ENCODE data around the gene NBEAL2.

Gene NBEAL2

GRCh38 chr3:46933261-46933660 is 46.2 kb upstream of the NBEAL2 start:
- 79% methylated on average over 6 of the region's 6 CpGs for WGBS (ENCODE audit: insufficient coverage)
- Histone ChIP-seq H3K36me3 (ENCODE audit: control insufficient read depth in 4 of 4, insufficient read depth in 4 of 4, low read length in 3 of 4) (peaks cover 7 to 56% (median 22%) of the 10 kb centered on the region in 4 experiments), H3K4me3 (ENCODE audit: control insufficient read depth in 1 of 7, extremely low read depth in 1 of 7, insufficient read depth in 4 of 7, low read depth in 2 of 7, low read length in 6 of 7) (no peak overlapping the region), H3K27me3 (replicated peaks in 2 of 5; ENCODE audit: control insufficient read depth in 4 of 5, insufficient read depth in 5 of 5, low read length in 4 of 5) (no peaks in the 10 kb centered on the region), H3K4me1 (ENCODE audit: control extremely low read depth in 1 of 4, control insufficient read depth in 4 of 4, insufficient read depth in 4 of 4, low read length in 3 of 4) (peaks cover 39 to 78% (median 62%) of the 10 kb centered on the region in 4 experiments), H3K27ac (ENCODE audit: insufficient read depth in 1 of 2, low read depth in 1 of 2, low read length in 2 of 2, poor library complexity in 1 of 2, severe bottlenecking in 2 of 2) (no peak overlapping the region), H3K9me3 (ENCODE audit: control extremely low read depth in 1 of 5, control insufficient read depth in 4 of 5, insufficient read depth in 2 of 5, low read depth in 1 of 5, low read length in 4 of 5) (peaks cover 0 to 4% (median 0%) of the 10 kb centered on the region in 5 experiments)
- no peak for DNase-seq
- POLR2A ChIA-PET: no interaction called here
- CTCF ChIA-PET: interaction anchor here (0.8 to 2.1 kb wide), 6 partner anchors 7 to 65 kb away, joined by 3 to 15 read pairs (median 4); no protein-coding TSS in a partner anchor

- POLR2A ChIA-PET: no interaction called here
- Histone ChIP-seq H3K4me1 (ENCODE audit: control extremely low read depth in 1 of 4, control insufficient read depth in 4 of 4, insufficient read depth in 4 of 4, low read length in 3 of 4) (peaks cover 36 to 78% (median 57%) of the 10 kb centered on the region in 4 experiments), H3K9me3 (ENCODE audit: control extremely low read depth in 1 of 5, control insufficient read depth in 4 of 5, insufficient read depth in 2 of 5, low read depth in 1 of 5, low read length in 4 of 5) (no peaks in the 10 kb centered on the region), H3K36me3 (ENCODE audit: control insufficient read depth in 4 of 4, insufficient read depth in 4 of 4, low read length in 3 of 4) (peaks cover 12 to 61% (median 24%) of the 10 kb centered on the region in 4 experiments), H3K27ac (ENCODE audit: insufficient read depth in 1 of 2, low read depth in 1 of 2, low read length in 2 of 2, poor library complexity in 1 of 2, severe bottlenecking in 2 of 2) (no peak overlapping the region), H3K4me3 (ENCODE audit: control insufficient read depth in 1 of 7, extremely low read depth in 1 of 7, insufficient read depth in 4 of 7, low read depth in 2 of 7, low read length in 6 of 7) (no peak overlapping the region), H3K27me3 (replicated peaks in 2 of 5; ENCODE audit: control insufficient read depth in 4 of 5, insufficient read depth in 5 of 5, low read length in 4 of 5) (no peaks in the 10 kb centered on the region)
- CTCF ChIA-PET: interaction anchor here (0.7 to 3.2 kb wide), 9 partner anchors 8 to 214 kb away, joined by 3 to 15 read pairs (median 6); no protein-coding TSS in a partner anchor
- DNase-seq: no peak
- WGBS (ENCODE audit: insufficient coverage): 80% methylated on average over 1 of the region's 2 CpGs
Measured at GRCh38 chr3:46934072-46934471, 45.4 kb upstream of the NBEAL2 start.

GRCh38 chr3:46934498-46935167 is 44.8 kb upstream of the NBEAL2 start:
- peaks cover 12 to 62% (median 26%) of the 10 kb centered on the region in 4 experiments for H3K36me3 ChIP-seq (ENCODE audit: control insufficient read depth in 4 of 4, insufficient read depth in 4 of 4, low read length in 3 of 4)
- no peak overlapping the region for H3K27ac ChIP-seq (ENCODE audit: insufficient read depth in 1 of 2, low read depth in 1 of 2, low read length in 2 of 2, poor library complexity in 1 of 2, severe bottlenecking in 2 of 2)
- no peak for DNase-seq
- peaks cover 32 to 79% (median 54%) of the 10 kb centered on the region in 4 experiments for H3K4me1 ChIP-seq (ENCODE audit: control extremely low read depth in 1 of 4, control insufficient read depth in 4 of 4, insufficient read depth in 4 of 4, low read length in 3 of 4)
- CTCF ChIA-PET: interaction anchor here (0.7 to 3.2 kb wide), 10 partner anchors 8 to 214 kb away, joined by 4 to 15 read pairs (median 6); no protein-coding TSS in a partner anchor
- H3K27me3 ChIP-seq (replicated peaks in 2 of 5; ENCODE audit: control insufficient read depth in 4 of 5, insufficient read depth in 5 of 5, low read length in 4 of 5): no peaks in the 10 kb centered on the region
- 95% methylated on average over 8 of the region's 8 CpGs for WGBS (ENCODE audit: insufficient coverage)
- H3K9me3 ChIP-seq (ENCODE audit: control extremely low read depth in 1 of 5, control insufficient read depth in 4 of 5, insufficient read depth in 2 of 5, low read depth in 1 of 5, low read length in 4 of 5): no peaks in the 10 kb centered on the region
- POLR2A ChIA-PET: no interaction called here
- no peak overlapping the region for H3K4me3 ChIP-seq (ENCODE audit: control insufficient read depth in 1 of 7, extremely low read depth in 1 of 7, insufficient read depth in 4 of 7, low read depth in 2 of 7, low read length in 6 of 7)

GRCh38 chr3:46935168-46935858 is 44.2 kb upstream of the NBEAL2 start:
- DNase-seq: peak in 1 of 3 donors; percentile 34
- H3K4me3 ChIP-seq (ENCODE audit: control insufficient read depth in 1 of 7, extremely low read depth in 1 of 7, insufficient read depth in 4 of 7, low read depth in 2 of 7, low read length in 6 of 7): no peak overlapping the region
- H3K4me1 ChIP-seq (ENCODE audit: control extremely low read depth in 1 of 4, control insufficient read depth in 4 of 4, insufficient read depth in 4 of 4, low read length in 3 of 4): peaks cover 27 to 80% (median 53%) of the 10 kb centered on the region in 4 experiments
- no peaks in the 10 kb centered on the region for H3K9me3 ChIP-seq (ENCODE audit: control extremely low read depth in 1 of 5, control insufficient read depth in 4 of 5, insufficient read depth in 2 of 5, low read depth in 1 of 5, low read length in 4 of 5)
- peaks cover 12 to 68% (median 30%) of the 10 kb centered on the region in 4 experiments for H3K36me3 ChIP-seq (ENCODE audit: control insufficient read depth in 4 of 4, insufficient read depth in 4 of 4, low read length in 3 of 4)
- CTCF ChIA-PET: interaction anchor here (0.7 to 3.2 kb wide), 14 partner anchors 9 to 88 kb away, joined by 3 to 14 read pairs (median 6); no protein-coding TSS in a partner anchor
- POLR2A ChIA-PET: no interaction called here
- H3K27me3 ChIP-seq (replicated peaks in 2 of 5; ENCODE audit: control insufficient read depth in 4 of 5, insufficient read depth in 5 of 5, low read length in 4 of 5): no peaks in the 10 kb centered on the region
- H3K27ac ChIP-seq (ENCODE audit: insufficient read depth in 1 of 2, low read depth in 1 of 2, low read length in 2 of 2, poor library complexity in 1 of 2, severe bottlenecking in 2 of 2): peak overlapping the region in 1 of 2 experiments; percentile 15
- WGBS (ENCODE audit: insufficient coverage): 90% methylated on average over 3 of the region's 7 CpGs

GRCh38 chr3:46935989-46936558 is 43.4 kb upstream of the NBEAL2 start:
- H3K4me3 ChIP-seq (ENCODE audit: control insufficient read depth in 1 of 7, extremely low read depth in 1 of 7, insufficient read depth in 4 of 7, low read depth in 2 of 7, low read length in 6 of 7): no peak overlapping the region
- ChIA-PET CTCF (interaction anchor here (0.7 to 3.2 kb wide), 18 partner anchors 9 to 88 kb away, joined by 3 to 14 read pairs (median 3); no protein-coding TSS in a partner anchor), POLR2A (no interaction called here)
- no peak for DNase-seq
- H3K27me3 ChIP-seq (replicated peaks in 2 of 5; ENCODE audit: control insufficient read depth in 4 of 5, insufficient read depth in 5 of 5, low read length in 4 of 5): no peaks in the 10 kb centered on the region
- H3K4me1 ChIP-seq (ENCODE audit: control extremely low read depth in 1 of 4, control insufficient read depth in 4 of 4, insufficient read depth in 4 of 4, low read length in 3 of 4): peaks cover 25 to 79% (median 46%) of the 10 kb centered on the region in 4 experiments
- peak overlapping the region in 1 of 2 experiments; percentile 15 for H3K27ac ChIP-seq (ENCODE audit: insufficient read depth in 1 of 2, low read depth in 1 of 2, low read length in 2 of 2, poor library complexity in 1 of 2, severe bottlenecking in 2 of 2)
- 94% methylated on average over 7 of the region's 7 CpGs for WGBS (ENCODE audit: insufficient coverage)
- H3K36me3 ChIP-seq (ENCODE audit: control insufficient read depth in 4 of 4, insufficient read depth in 4 of 4, low read length in 3 of 4): peaks cover 12 to 72% (median 33%) of the 10 kb centered on the region in 4 experiments
- no peaks in the 10 kb centered on the region for H3K9me3 ChIP-seq (ENCODE audit: control extremely low read depth in 1 of 5, control insufficient read depth in 4 of 5, insufficient read depth in 2 of 5, low read depth in 1 of 5, low read length in 4 of 5)

- no peaks in the 10 kb centered on the region for H3K9me3 ChIP-seq (ENCODE audit: control extremely low read depth in 1 of 5, control insufficient read depth in 4 of 5, insufficient read depth in 2 of 5, low read depth in 1 of 5, low read length in 4 of 5)
- H3K36me3 ChIP-seq (ENCODE audit: control insufficient read depth in 4 of 4, insufficient read depth in 4 of 4, low read length in 3 of 4): peaks cover 12 to 72% (median 35%) of the 10 kb centered on the region in 4 experiments
- H3K4me1 ChIP-seq (ENCODE audit: control extremely low read depth in 1 of 4, control insufficient read depth in 4 of 4, insufficient read depth in 4 of 4, low read length in 3 of 4): peaks cover 18 to 72% (median 39%) of the 10 kb centered on the region in 4 experiments
- WGBS (ENCODE audit: insufficient coverage): 95% methylated on average over 4 of the region's 5 CpGs
- no peak for DNase-seq
- H3K27me3 ChIP-seq (replicated peaks in 2 of 5; ENCODE audit: control insufficient read depth in 4 of 5, insufficient read depth in 5 of 5, low read length in 4 of 5): no peaks in the 10 kb centered on the region
- ChIA-PET POLR2A (no interaction called here), CTCF (interaction anchor here (0.8 to 3.2 kb wide), 10 partner anchors 8 to 74 kb away, joined by 3 to 14 read pairs (median 3); no protein-coding TSS in a partner anchor)
- H3K27ac ChIP-seq (ENCODE audit: insufficient read depth in 1 of 2, low read depth in 1 of 2, low read length in 2 of 2, poor library complexity in 1 of 2, severe bottlenecking in 2 of 2): peak overlapping the region in 1 of 2 experiments; percentile 36
- H3K4me3 ChIP-seq (ENCODE audit: control insufficient read depth in 1 of 7, extremely low read depth in 1 of 7, insufficient read depth in 4 of 7, low read depth in 2 of 7, low read length in 6 of 7): no peak overlapping the region
Measured at GRCh38 chr3:46936733-46937250, 42.7 kb upstream of the NBEAL2 start.

Measured in common myeloid progenitor, CD34-positive (primary cell).